DMS 273 (cell line): ENCODE data around the gene FEM1B.
A peak's percentile ranks its signal among the peaks of the same experiment; 100 is the strongest.

Source experiments
- DNase-seq: peaks from one replicate; lab custom pipeline; 2025; ENCODE audit not compliant: unreplicated experiment; lab: John Stamatoyannopoulos, UW

FEM1B gene

DNA sequence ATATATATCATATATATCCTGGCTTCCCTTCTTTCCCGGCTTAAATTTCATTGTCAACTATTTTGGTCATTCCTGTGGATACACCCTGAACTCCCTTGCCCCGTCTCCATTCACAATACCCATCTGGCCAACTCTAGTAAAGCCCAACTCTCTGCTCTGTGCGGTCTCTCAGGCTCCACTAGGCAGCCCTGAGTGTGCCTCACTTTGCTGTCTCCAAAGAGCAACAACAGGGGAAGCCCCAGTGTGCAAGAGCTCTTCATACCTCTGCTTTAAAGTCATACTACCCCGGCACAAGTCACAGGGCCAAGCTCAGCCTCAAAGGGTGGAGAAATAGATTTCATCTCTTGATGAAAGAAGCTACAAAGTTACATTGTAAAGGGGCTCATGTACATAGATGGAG is 18.9 kb upstream of the FEM1B start:
- no peak for DNase-seq

DNA sequence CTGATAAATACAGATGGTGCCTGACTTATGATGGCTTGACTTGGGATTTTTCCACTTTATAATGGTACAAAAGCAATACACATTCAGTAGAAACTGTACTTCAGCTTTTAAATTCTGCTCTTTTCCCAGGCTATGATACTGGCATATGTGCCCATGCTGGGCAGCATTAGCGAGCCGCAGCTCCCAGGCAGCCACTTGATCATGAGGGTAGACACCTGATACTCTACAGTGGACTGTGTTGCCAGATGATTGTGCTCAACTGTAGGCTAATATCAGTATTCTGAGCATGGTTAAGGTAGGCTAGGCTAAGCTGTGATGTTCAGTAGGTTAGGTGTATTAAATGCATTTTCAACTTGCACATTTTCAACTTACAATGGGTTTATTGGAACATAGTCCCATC is 17.7 kb upstream of the FEM1B start:
- DNase-seq: peak; percentile 66

DNA sequence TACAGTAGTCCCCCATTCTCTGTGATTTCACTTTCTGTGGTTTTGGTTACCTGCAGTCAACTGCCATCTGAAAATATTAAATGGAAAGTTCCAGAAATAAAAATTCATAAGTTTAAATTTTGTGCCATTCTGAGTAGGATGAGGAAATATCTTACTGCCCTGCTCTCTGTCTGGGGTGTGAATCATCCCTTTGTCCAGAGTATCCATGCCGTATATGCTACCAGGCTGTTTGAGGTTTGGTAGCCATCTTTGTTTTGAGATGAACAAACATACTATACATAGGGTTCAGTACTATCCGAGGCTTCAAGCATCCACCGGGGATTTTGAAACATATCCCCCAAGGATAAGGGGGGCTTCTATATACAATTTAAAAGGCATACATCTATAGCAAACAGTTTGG is 16.3 kb upstream of the FEM1B start:
- DNase-seq: no peak

DNA sequence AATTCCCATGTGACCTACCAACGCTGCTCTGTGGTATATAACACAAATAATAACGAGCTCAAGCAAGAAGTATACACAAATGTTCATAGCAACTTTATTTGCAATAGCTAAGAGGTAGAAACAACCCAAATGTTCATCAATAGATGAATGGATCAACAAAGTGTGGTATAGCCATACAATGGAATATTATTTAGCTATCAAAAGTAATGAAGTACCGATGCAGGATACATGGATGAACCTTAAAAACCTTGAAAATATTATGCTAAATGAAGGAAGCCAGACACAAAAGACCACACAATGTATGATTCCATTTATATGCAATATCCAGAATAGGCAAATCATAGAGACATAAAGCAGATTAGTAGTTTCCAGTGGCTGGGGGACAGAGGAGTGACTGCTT is 15.6 kb upstream of the FEM1B start:
- no peak for DNase-seq

DNA sequence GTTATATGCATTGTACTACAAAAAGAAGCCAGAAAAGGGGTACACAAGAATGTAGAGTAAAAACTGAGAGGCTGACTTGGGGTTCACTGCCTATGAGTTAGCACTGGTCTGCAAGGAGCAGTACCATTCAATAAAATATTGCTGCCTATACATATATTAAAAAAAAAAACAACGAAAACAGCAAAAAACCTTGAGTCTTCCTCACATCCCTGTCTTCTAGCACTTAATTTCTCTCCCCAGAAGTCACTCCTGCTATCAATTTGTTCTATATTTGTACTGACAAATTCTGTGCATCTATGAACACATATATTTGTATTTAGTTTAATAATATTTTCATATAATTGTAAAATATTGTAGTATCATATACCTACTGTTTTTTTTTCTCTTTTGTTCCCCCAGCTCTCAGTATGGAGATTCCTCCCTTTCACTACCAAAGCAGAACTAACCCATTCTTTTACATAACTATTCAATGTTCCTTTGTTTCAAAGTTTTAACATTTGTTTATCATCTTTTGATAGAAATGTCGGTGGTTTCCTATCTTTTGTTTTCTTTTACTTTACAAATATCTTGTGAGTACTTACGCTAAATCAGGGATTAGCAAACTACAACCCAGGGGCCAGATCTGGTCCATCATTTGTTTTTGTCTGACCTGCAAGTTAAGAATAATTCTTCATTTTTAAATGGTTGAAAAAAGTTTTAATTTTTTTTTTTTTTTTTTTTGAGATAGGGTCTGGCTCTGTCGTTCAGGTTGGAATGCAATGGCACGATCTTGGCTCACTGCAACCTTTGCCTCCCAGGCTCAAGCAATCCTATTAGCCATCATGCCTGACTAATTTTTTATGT is 14.8 kb upstream of the FEM1B start:
- DNase-seq: no peak

DNA sequence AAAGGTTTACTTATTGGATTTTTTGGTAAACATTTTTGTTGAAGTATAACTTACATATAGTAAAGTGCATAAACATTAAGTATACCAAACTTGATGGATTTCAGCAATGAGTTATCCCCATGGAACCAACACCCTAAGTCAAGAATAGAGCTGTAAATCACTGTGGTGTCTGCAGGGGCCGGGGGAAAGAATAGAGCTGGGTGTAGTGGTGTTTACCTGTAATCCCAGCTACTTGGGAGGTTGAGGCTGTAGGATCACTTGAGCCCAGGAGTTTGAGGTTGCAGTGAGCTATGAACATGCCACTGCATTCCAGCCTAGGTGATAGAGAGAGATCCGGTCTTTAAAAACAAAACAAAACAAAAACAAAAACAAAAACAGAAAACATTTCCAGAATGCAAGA is 13.3 kb upstream of the FEM1B start:
- no peak for DNase-seq

DNA sequence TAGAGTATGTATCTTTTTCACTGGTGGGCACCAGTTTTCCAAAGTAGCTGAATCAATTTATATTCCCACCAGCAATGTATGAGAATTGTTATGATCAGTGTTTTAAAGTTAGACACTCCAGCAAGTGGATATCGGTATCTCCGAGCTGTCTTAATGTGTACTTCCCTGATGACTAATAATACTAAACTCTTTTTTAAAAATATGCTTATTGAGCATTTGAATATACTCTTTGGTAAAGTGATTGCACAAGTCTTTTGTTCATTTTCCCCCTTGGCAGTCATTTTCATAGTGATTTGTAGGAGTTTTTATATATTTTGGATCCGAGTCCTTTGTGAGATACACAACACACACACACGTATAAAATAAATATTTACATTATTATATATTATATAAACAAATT is 12.5 kb upstream of the FEM1B start:
- no peak for DNase-seq

DNA sequence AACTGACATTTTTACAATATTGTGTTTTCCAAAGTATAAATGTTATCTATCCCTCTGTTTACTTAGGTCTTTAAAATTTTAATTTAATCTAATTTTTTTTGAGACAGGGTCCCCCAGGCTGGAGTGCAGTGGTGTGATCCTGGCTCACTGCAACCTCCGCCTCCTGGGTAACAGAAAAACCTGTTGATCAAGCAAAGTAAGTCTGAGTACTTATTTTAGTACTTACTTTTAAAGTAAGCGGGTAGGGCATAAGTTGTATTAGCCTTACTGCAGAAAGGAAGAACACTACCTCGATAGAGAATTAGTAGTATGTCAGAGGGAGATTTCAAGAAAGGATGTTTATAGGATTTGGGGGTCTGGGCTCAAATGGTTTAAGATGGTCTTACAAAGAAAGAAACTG is 11.9 kb upstream of the FEM1B start:
- no peak for DNase-seq

DNA sequence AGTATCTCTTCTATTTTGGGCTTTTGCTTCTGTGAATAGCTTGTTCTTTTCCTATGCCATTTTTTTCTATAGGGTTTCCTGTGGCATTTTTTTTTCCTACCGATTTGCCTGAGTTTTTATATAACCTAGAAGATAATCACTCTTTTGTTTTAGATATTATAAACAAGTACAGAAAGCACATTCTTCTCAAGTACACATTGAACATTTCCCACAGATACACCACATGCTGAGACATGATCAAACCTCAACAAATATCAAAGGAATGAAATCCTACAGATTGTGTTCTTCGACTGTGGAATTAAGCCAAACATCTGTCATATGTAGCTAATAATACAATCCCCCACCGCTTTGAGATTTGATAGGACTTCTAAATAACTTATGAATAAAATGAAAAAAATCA is 9.1 kb upstream of the FEM1B start:
- DNase-seq: peak; percentile 23

DNA sequence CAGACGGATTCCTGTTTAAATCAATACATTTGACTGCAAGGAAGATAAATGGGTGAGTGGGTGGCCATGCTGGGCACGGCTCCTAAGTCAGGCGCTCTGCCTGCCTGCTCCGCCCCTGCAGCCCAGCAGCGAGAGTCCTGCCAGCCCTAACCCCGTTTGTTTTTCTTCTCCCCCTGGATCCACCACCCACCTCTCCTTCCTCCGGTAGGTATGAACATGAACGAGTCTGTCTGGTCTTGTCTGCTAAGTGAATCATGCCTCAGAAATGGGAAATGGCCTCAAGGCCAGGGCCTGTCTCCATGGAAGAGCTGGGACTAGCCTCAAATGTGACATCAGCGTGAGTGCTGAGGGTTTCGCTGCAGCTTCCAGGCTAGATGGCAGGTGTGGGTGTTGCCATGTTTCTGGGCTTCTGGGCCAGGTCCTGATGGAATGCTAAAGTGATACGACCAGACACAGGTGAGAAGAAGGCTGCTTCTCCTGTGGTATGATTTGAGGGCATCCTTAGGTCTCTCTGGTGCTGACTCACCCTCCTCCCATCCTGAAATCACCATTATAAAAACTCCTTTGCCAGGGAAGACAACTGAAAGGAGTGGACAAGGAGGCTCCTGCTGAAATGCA is 5.6 kb upstream of the FEM1B start:
- peak; percentile 19 for DNase-seq

DNA sequence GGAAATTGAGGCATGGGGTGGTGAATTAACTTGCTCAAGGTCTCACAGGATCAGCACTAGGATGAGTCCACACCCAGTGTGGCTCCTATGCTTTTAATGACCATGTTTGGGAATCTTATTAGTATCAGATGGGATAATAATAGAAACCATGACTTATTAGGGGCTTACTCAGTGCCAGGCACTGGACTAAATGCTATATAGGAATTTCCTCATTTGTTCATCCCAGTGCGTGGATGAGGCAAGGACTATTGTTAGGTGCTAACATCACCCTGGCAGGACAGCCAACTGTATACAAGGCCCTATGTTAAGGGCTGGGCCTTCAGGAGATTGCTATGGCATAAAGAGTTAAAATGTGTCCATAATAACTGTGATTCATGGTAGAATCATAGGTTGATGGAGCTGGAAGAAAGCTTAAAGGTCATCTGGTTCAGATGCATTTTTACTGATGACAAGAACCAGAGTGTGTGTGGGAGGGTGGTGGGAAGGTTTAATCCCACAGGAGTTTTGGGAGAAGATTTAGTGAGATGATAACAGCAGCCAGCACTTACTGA is 4.7 kb upstream of the FEM1B start:
- DNase-seq: no peak

DNA sequence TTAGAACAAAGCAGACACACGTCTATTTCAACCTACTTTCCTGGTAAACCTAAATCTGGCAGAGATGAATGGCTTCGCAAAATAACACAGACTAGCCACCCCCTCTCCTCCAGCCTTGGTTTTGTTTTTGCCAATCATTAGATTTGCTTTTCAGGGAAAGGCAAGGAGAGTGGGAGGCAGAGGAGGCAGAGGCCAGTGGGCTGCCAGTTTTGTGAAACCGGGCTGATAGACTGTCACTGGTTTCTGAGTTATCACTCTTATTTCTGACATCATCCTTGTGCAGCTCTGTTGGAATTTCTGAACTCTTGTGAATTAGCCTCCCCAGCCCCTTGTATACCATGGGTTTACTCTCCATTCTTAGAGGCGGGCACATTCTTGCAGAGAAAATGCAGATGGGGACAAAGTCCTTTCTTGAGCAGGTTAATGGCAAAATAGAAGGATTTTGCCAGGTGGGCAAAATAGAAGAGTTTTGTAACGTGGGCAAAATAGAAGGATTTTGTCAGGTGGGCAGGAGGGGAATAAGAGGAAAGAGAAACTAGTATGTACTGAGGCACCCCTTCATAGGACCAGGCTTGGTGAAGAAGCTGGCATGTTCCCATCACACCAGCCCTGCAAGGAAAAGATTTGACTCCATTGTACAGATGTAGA is 3.2 kb upstream of the FEM1B start:
- no peak for DNase-seq

DNA sequence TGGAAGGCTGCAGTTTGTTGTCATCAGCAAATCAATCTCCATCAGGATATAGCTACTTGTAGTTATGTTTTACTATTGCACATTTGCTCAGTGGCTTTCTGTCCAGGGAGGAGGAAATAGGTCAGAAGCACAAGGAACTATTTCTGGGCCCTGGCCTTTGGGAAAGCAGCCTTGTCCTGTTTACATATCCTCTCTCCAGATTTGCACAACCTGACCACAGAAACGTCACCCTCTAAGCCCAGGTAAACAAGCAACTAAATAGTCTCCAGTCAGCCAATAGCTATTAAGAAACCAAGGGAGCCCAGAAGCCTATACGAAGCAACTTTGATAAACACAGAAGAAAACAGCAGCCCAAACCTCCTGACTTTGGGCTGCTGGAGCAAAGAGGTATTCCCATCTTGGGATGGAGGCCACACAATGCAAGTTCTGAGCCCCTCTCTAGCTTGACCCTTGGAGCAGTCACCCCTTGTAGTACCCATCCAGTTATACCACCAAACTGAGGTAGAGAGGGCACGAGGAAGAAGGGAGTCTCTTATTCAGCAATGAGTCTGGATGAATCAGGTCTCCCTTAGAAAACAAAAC is 2.3 kb upstream of the FEM1B start:
- DNase-seq: no peak

DNA sequence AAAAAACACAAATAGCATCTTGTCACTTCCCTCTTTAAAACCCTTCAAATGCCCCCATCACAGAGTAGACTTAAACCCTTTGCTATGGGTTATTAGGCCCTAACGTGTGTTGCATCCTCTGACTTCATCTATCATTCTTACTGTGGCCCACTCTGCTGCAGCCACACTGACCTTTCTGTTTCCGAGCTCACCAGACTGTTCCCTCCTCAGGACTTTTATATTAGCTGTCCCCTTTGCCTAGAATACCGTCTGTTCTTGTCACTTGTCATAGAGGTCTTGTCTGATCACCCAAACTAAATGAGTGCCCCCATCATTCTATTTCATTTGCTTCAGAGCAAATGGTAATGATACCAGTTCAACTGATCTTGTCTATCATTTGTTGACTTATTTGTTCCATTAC is 877 bp upstream of the FEM1B start:
- no peak for DNase-seq

DNA sequence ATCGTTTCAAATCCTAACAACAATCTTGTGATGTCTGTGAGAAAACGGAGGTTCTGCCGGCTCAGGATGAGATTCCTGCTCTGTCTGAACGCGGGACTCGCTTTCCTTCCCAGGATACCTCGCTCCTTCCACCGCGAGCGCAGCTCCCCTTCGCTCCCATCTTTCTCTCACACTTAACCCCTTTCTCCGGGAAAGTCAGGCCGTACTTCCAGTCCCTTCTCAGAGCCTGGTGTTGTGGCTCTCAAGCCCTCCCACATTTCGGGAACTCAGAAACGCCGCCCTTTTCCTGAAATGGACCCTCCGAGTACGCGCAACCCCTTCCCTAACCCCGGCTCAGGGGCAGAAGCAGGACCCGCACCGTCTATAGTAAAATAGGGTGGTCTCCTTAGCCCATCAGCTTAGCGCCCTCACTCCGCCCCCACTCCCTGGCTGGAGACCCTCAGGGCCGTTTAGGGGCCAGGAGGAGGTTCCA is 378 bp upstream of the FEM1B start:
- peak; percentile 80 for DNase-seq

DNA sequence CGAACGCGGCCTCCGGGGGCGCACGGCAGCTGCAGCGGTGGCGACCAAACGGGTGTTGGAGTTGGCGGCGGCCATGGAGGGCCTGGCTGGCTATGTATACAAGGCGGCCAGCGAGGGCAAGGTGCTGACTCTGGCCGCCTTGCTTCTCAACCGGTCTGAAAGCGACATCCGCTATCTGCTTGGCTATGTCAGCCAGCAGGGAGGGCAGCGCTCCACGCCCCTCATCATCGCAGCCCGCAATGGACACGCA is 725 bp downstream of the FEM1B start:
- DNase-seq: no peak

DNA sequence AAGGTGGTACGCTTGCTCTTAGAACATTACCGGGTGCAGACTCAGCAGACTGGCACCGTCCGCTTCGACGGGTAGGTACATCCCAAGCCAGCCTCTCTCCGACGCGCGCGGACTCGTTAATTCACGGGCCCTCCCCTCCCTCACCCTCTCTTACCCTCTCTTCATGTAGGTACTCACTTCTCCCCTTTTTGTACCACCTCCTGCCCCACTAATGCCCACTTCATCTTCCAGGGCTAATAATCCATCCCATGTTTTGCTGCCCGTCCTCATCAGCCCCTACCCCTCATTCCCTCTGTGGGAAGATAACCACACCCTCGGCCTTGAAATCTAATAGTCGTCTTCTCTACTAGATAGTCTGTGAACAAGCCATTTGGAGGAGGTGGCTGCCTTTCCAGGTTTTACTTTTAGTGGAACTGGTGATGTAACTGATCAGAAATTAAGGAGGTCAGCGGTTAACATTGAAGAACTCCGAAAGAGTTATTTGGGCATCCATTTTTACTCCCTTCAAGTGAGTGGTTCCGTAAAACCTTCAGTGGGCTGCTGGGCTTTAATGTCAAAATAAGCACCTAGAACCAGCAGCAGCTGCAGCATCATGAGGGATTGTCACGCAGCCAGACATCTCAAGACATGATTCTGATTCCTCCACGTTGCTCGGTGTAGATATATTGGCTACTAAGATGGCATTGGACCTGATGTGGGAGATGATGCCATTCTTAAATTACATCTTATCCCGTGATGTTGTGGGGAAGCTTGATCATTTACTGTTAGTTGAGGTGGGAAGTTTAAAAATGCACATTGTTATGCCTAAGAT is 1.3 kb downstream of the FEM1B start:
- peak; percentile 71 for DNase-seq

DNA sequence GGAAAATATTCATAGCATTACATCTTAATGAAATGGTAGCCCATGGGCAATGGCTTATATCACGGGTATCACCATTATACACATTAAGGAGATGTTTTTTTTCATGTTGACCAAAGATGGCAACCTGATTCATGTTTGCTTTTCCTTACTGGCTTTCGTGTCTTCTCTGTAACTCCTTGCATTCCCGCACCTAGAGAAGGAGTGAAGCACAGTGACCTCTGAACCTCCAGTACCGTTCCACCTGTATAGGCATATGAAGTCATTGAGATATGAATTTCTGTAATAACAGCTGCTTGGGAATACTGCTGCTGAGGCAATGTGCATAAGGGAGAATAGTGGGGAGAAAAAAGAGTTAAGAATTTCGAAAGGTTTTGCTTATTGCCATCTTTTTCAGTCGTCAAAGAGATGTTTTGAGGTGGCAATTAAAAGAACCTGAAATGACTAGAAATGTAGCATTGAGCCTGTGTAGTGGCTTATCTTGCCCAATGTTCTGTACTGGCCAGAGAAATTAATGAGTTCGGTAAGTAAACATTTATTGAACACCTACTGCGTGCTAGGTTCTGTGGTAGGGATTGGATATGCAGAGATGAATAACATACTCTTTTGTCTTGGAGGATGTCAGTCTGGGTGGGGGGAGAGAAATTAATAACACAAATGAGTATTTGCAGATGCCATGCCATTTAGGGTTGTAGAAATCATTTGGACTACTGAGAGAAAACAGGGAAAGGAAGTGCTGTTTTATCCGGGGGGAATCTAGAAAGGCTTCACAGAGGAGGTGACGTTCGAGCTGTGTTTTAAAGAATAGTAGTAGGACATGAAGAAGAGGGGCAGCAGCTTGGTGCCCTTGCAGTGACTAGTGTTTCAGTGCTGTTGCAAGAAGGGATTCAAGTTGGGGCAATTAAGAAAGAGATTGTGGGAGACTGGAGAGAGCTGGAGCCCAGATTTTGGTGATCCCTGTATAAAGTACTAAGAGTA is 2.5 kb downstream of the FEM1B start:
- no peak for DNase-seq

DNA sequence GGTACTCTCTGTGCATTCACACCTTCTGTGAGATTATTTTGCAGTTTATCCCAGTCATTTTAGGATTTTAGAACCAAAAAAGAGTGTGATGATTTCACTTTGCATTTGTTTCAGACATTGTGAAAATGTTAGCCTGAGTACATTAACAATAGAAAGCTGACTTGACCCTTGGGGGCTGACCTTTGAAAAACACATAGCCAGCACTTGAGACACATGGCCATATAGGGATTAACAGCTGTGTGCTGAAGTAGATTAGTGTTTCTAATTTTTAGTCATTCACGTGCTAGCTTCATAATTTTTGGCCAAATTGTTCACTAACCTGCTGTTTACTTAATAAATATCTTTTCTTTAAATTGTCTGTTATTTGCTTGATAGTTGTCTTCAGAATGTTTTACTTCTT is 3.5 kb downstream of the FEM1B start:
- DNase-seq: no peak

DNA sequence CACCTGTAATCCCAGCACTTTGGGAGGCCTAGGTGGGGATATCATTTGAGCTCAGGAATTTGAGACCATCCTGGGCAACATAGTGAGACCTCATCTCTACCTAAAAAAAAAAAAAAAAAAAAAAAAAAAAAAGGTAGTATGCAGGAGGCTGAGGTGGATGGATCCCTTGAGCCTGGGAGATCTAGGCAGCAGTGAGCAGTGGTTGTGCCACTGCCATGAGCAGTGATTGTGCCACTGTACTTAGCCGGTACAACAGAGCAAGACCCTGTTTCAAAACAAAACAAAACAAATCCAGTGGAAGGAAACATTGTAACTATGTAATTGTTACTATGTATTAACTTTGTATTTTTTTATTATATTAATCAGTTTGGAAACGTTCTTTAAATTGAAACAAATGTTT is 5.9 kb downstream of the FEM1B start:
- no peak for DNase-seq
